ENCODE measurements around the gene PRR35.

PRR35 gene

GRCh38 chr16:557463-558297 lies 2.5 kb upstream of the PRR35 start:
- DNase-seq (ENCODE audit: low read depth): no peak
- no peak for TF ChIP-seq CTCF (conservative IDR thresholded peaks at IDR 0.05; ENCODE audit: low read depth, low read length)
- no peak overlapping the region for H3K4me3 ChIP-seq (ENCODE audit: low read depth, low read length)

GRCh38 chr16:558298-559020 lies 1.7 kb upstream of the PRR35 start:
- no peak for TF ChIP-seq CTCF (conservative IDR thresholded peaks at IDR 0.05; ENCODE audit: low read depth, low read length)
- DNase-seq (ENCODE audit: low read depth): no peak
- H3K4me3 ChIP-seq (ENCODE audit: low read depth, low read length): no peak overlapping the region

- no peak for TF ChIP-seq CTCF (conservative IDR thresholded peaks at IDR 0.05; ENCODE audit: low read depth, low read length)
- no peak for DNase-seq (ENCODE audit: low read depth)
- no peak overlapping the region for H3K4me3 ChIP-seq (ENCODE audit: low read depth, low read length)
Observed at GRCh38 chr16:559021-559380, 1.2 kb upstream of the PRR35 start.

GRCh38 chr16:559411-560203 lies 587 bp upstream of the PRR35 start:
- TF ChIP-seq CTCF (conservative IDR thresholded peaks at IDR 0.05; ENCODE audit: low read depth, low read length): no peak
- no peak for DNase-seq (ENCODE audit: low read depth)
- H3K4me3 ChIP-seq (ENCODE audit: low read depth, low read length): no peak overlapping the region

- no peak overlapping the region for H3K4me3 ChIP-seq (ENCODE audit: low read depth, low read length)
- TF ChIP-seq CTCF (conservative IDR thresholded peaks at IDR 0.05; ENCODE audit: low read depth, low read length): no peak
- DNase-seq (ENCODE audit: low read depth): no peak
Observed at GRCh38 chr16:560701-561412, 663 bp downstream of the PRR35 start.

- TF ChIP-seq CTCF (conservative IDR thresholded peaks at IDR 0.05; ENCODE audit: low read depth, low read length): no peak
Observed at GRCh38 chr16:561413-561794, 1.2 kb downstream of the PRR35 start.

More at GRCh38 chr16:561413-561794, 1.2 kb downstream of the PRR35 start:
- no peak overlapping the region for H3K4me3 ChIP-seq (ENCODE audit: low read depth, low read length)
- DNase-seq (ENCODE audit: low read depth): no peak
